H1 (cell line): ENCODE measurements around the gene DHRS3. TPM values are rescaled to one million over a fixed set of nuclear protein-coding genes. Genes with fewer than 3 reads are reported as not detected.
A peak's percentile ranks its signal among the peaks of the same experiment; 100 is the strongest.

Source experiments
- CTCF ChIA-PET: fragments of 300-600 bp; sonication (Branson Sonifier 250); formaldehyde crosslinking; loops from one replicate; lab custom pipeline; 2021; ENCODE audit not compliant: partially characterized antibody; lab: Charles Lee
- POLR2A ChIA-PET: fragments of 300-600 bp; sonication (Branson Sonifier 250); formaldehyde crosslinking; loops from one replicate; lab custom pipeline; 2021; ENCODE audit warnings: inconsistent platforms; ENCODE audit not compliant: partially characterized antibody; lab: Charles Lee
- DNase-seq, 2 experiments: peaks; one replicate each; pipeline versions ENCODE4 v3.0.0 to v3.0.0-alpha.2; 2010 to 2022; ENCODE audit warnings: low spot score in 2 of 2, low read depth in 1 of 2, mixed read lengths in 1 of 2
- FAIRE-seq: peaks from 2 replicates; lab custom pipeline; 2011; peaks lifted over from hg19 to GRCh38; lab: Jason Lieb, UNC
- H2AFZ ChIP-seq: 2 replicates; pipeline ENCODE4 v1.8.1; 2012; ENCODE audit warnings: low read length, inconsistent platforms
- H2AK5ac ChIP-seq: 2 replicates; pipeline ENCODE4 v1.6.1; 2013; ENCODE audit warnings: low read depth, low read length
- H2BK120ac ChIP-seq: replicated peaks from 2 replicates; pipeline ENCODE3; 2013; ENCODE audit warnings: low read depth, low read length, inconsistent platforms
- H2BK12ac ChIP-seq: 2 replicates; pipeline ENCODE4 v1.6.1; 2013; ENCODE audit warnings: low read depth, low read length
- H2BK15ac ChIP-seq: 2 replicates; pipeline ENCODE4 v1.6.1; 2013; ENCODE audit warnings: low read length
- H2BK20ac ChIP-seq: 2 replicates; pipeline ENCODE4 v1.6.1; 2013; ENCODE audit warnings: low read length
- H2BK5ac ChIP-seq: 2 replicates; pipeline ENCODE4 v1.6.1; 2013; ENCODE audit warnings: low read depth, low read length
- H3K14ac ChIP-seq: 2 replicates; pipeline ENCODE4 v1.6.1; 2013; ENCODE audit warnings: inconsistent platforms; ENCODE audit not compliant: insufficient read length
- H3K18ac ChIP-seq: 2 replicates; pipeline ENCODE4 v1.6.1; 2013; ENCODE audit warnings: low read length; ENCODE audit errors: extremely low read depth
- H3K23ac ChIP-seq: 2 replicates; pipeline ENCODE4 v1.6.1; 2013; ENCODE audit warnings: inconsistent platforms; ENCODE audit not compliant: insufficient read length
- H3K23me2 ChIP-seq: 2 replicates; pipeline ENCODE4 v1.6.1; 2013; ENCODE audit warnings: low read depth, low read length
- H3K27ac ChIP-seq: 2 replicates; pipeline ENCODE4 v1.6.1; 2011; ENCODE audit warnings: low read depth, low read length, inconsistent platforms
- H3K27me3 ChIP-seq, 4 experiments: replicated peaks in 1 of 4; 1 replicate in 1 of 4; 2 replicates in 3 of 4; pipeline versions ENCODE4 v1.6.1 to v1.8.1; 2011 to 2013; ENCODE audit warnings: low read length in 3 of 4, mild to moderate bottlenecking in 3 of 4, inconsistent platforms in 2 of 4, mixed read lengths in 2 of 4, moderate library complexity in 1 of 4; ENCODE audit not compliant: control insufficient read depth in 3 of 4, insufficient read depth in 3 of 4; ENCODE audit errors: extremely low read depth in 1 of 4
- H3K36me3 ChIP-seq, 4 experiments: 2 replicates each; pipeline versions ENCODE4 v1.6.1 to v1.8.1; 2011 to 2013; ENCODE audit warnings: mild to moderate bottlenecking in 4 of 4, low read length in 3 of 4, moderate library complexity in 2 of 4, control low read depth in 1 of 4, inconsistent platforms in 1 of 4; ENCODE audit not compliant: insufficient read depth in 4 of 4, control insufficient read depth in 2 of 4
- H3K4ac ChIP-seq: replicated peaks from 2 replicates; pipeline ENCODE3; 2013; ENCODE audit warnings: low read length, low read depth, mixed read lengths, inconsistent platforms; ENCODE audit not compliant: insufficient read length
- H3K4me1 ChIP-seq, 4 experiments: replicated peaks in 1 of 4; 1 replicate in 1 of 4; 2 replicates in 3 of 4; pipeline versions ENCODE4 v1.6.1 to v1.8.1; 2011 to 2013; ENCODE audit warnings: low read length in 3 of 4, inconsistent platforms in 2 of 4, mixed read lengths in 1 of 4; ENCODE audit not compliant: insufficient read depth in 4 of 4, control insufficient read depth in 3 of 4
- H3K4me2 ChIP-seq, 2 experiments: 2 replicates each; pipeline versions ENCODE4 v1.6.1 to v1.8.1; 2011 to 2013; ENCODE audit warnings: low read depth in 2 of 2, low read length in 2 of 2, control low read depth in 1 of 2, inconsistent platforms in 1 of 2, mild to moderate bottlenecking in 1 of 2; ENCODE audit not compliant: insufficient read depth in 1 of 2
- H3K4me3 ChIP-seq, 4 experiments: fragments of 200-600, 300-600 bp in 1 of 4; sonication (generic), shearing (Covaris generic), sonication (Bioruptor Twin) in 1 of 4; 2 replicates each; pipeline versions ENCODE4 v1.5.1 to v1.8.1; 2011 to 2016; ENCODE audit warnings: low read length in 4 of 4, low read depth in 3 of 4, control low read depth in 2 of 4, inconsistent platforms in 2 of 4, mild to moderate bottlenecking in 2 of 4, mixed read lengths in 1 of 4, moderate library complexity in 1 of 4; ENCODE audit not compliant: insufficient read depth in 2 of 4; ENCODE audit errors: extremely low read depth in 1 of 4
- H3K56ac ChIP-seq: replicated peaks from 2 replicates; pipeline ENCODE3; 2013; ENCODE audit warnings: low read depth, mild to moderate bottlenecking, mixed read lengths, low read length, inconsistent platforms; ENCODE audit not compliant: insufficient read length
- H3K79me1 ChIP-seq: 2 replicates; pipeline ENCODE4 v1.6.1; 2013; ENCODE audit warnings: low read depth, low read length, control low read depth
- H3K79me2 ChIP-seq, 2 experiments: 2 replicates each; pipeline versions ENCODE4 v1.6.1 to v1.8.1; 2012 to 2013; ENCODE audit warnings: low read length in 2 of 2, mild to moderate bottlenecking in 2 of 2, inconsistent platforms in 1 of 2; ENCODE audit not compliant: insufficient read depth in 2 of 2, control insufficient read depth in 1 of 2
- H3K9ac ChIP-seq, 4 experiments: replicated peaks in 1 of 4; 1 replicate in 1 of 4; 2 replicates in 3 of 4; pipeline versions ENCODE4 v1.6.1 to v1.8.1; 2011 to 2013; ENCODE audit warnings: low read depth in 3 of 4, low read length in 3 of 4, control low read depth in 2 of 4, mild to moderate bottlenecking in 2 of 4, moderate library complexity in 2 of 4, inconsistent platforms in 1 of 4; ENCODE audit errors: extremely low read depth in 1 of 4
- H3K9me3 ChIP-seq, 2 experiments: 2 replicates each; pipeline versions ENCODE4 v1.6.1 to v1.8.1; 2012 to 2013; ENCODE audit warnings: mild to moderate bottlenecking in 2 of 2, moderate library complexity in 2 of 2, control low read depth in 1 of 2, inconsistent platforms in 1 of 2, low read depth in 1 of 2, low read length in 1 of 2, mixed read lengths in 1 of 2; ENCODE audit not compliant: insufficient read depth in 2 of 2
- H4K20me1 ChIP-seq, 2 experiments: replicated peaks in 1 of 2; 2 replicates each; pipeline versions ENCODE3 to v1.8.1; 2011 to 2013; ENCODE audit warnings: inconsistent platforms in 2 of 2, low read length in 2 of 2, mild to moderate bottlenecking in 1 of 2; ENCODE audit not compliant: insufficient read depth in 2 of 2, control insufficient read depth in 1 of 2
- H4K5ac ChIP-seq: 2 replicates; pipeline ENCODE4 v1.6.1; 2013; ENCODE audit warnings: low read length, low read depth, mixed read lengths, inconsistent platforms; ENCODE audit not compliant: insufficient read length
- H4K8ac ChIP-seq: 2 replicates; pipeline ENCODE4 v1.8.0; 2013; ENCODE audit warnings: mild to moderate bottlenecking, moderate library complexity, low read length, inconsistent platforms; ENCODE audit not compliant: insufficient read depth; ENCODE audit errors: extremely low read depth
- H4K91ac ChIP-seq: replicated peaks from 2 replicates; pipeline ENCODE3; 2013; ENCODE audit warnings: low read length, mixed read lengths, inconsistent platforms; ENCODE audit not compliant: insufficient read length
- E2F6 ChIP-seq: IDR thresholded peaks from 2 replicates; pipeline ENCODE4 v1.6.1; 2012; ENCODE audit warnings: inconsistent platforms
- EGR1 ChIP-seq: IDR thresholded peaks from 2 replicates; pipeline ENCODE4 v1.6.1; 2011; ENCODE audit warnings: low read depth, low read length, borderline replicate concordance
- GABPA ChIP-seq: IDR thresholded peaks from 2 replicates; pipeline ENCODE4 v1.6.1; 2011; ENCODE audit warnings: mild to moderate bottlenecking, low read length, moderate library complexity, borderline replicate concordance; ENCODE audit not compliant: insufficient read depth
- HDAC2 ChIP-seq, 2 experiments: fragments of 300-600 bp in 1 of 2; sonication (generic) in 1 of 2; IDR thresholded peaks; 2 replicates each; pipeline ENCODE4 v1.6.1; 2011 to 2012; ENCODE audit warnings: low read depth in 2 of 2, low read length in 2 of 2, mild to moderate bottlenecking in 2 of 2, moderate library complexity in 2 of 2, borderline replicate concordance in 1 of 2, inconsistent platforms in 1 of 2
- HDAC6 ChIP-seq: IDR thresholded peaks from one replicate; pipeline ENCODE4 v1.7.1; 2012; ENCODE audit warnings: low read depth, mild to moderate bottlenecking, inconsistent platforms, low read length, moderate library complexity
- POLR2AphosphoS5 ChIP-seq: IDR thresholded peaks from 2 replicates; pipeline ENCODE4 v1.6.1; 2011; ENCODE audit warnings: low read depth, low read length
- WGBS, 2 experiments: shearing (Covaris generic) in 1 of 2; methylation state at CpG; one replicate each; pipeline versions ENCODE4 v1.1.6 to v1.1.7; 2013 to 2015; ENCODE audit warnings: low lambda C conversion rate in 2 of 2, mixed read lengths in 2 of 2, inconsistent platforms in 1 of 2, low coverage in 1 of 2, missing lambda C conversion rate in 1 of 2; ENCODE audit not compliant: insufficient replicate concordance in 2 of 2, insufficient coverage in 1 of 2, insufficient read length in 1 of 2; ENCODE audit errors: extremely low coverage in 1 of 2, missing lambda C conversion rate in 1 of 2; 5-methylcytosine and 5-hydroxymethylcytosine counted together
- polyA plus RNA-seq, 7 experiments: library from polyadenylated mRNA; depleted of rRNA in 3 of 7; stranded (reverse) in 5 of 7; unstranded in 2 of 7; fragments of >200 nt in 5 of 7; fragments of 200-250 nt in 2 of 7; gene quantifications; 1 replicate in 5 of 7; 2 replicates in 1 of 7; 4 replicates in 1 of 7; pipeline versions ENCODE4 v1.2.1 to v1.2.3, GENCODE V29; 2011 to 2013; ENCODE audit warnings: missing spikeins in 2 of 7, mixed read lengths in 2 of 7
- total RNA-seq: library from RNA; stranded (reverse); fragmentation: NEBNext Ultra II Directional; extraction: Animal tissue kit (Norgen Biotek cat#: 25700); gene quantifications from 2 replicates; pipeline ENCODE4 v1.2.1, GENCODE V29; 2021
- TF ChIP-seq, protein P1 (sequence below): IDR thresholded peaks from 2 replicates; pipeline ENCODE4 v1.6.1; 2012; ENCODE audit warnings: low read length, inconsistent platforms

Gene DHRS3
- total and polyA plus RNA-seq, 2 of the 8 experiments (the other 6 are each of a cell fraction or from before 2014, with no cell fraction given) = 32.5 to 36.4 TPM

DNA sequence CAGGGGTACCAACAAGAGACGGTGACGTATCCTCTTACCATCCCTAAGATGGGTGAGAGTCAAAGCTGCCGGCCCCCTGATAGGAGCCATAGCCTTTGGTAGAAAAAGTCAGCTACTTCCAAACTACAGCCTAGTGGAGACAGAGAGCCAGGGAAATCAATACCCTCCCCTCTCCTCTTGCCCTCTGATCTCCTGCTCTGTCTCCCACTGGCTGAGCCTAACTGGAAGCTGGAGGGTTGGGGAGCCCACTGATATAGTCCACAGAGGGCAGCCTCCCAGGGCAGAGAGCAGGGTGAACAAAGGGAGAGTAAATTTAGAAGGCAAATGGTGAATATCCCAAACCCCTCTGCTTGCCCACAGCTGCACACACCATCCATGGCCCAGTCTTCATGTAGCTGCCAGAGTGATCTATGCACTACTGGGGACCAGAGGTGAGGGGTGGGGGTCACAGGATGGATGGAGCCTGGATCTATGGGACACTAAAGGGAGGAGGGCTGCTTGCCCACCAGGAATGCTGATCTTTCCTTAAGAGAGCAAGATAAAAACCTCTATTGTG lies 80.0 kb downstream of the DHRS3 start:
- no peak overlapping the region for H3K18ac ChIP-seq
- peaks cover 0 to 5% (median 0%) of the 10 kb centered on the region in 4 experiments; a peak in 1 of 7 replicates for H3K27me3 ChIP-seq
- H3K4ac ChIP-seq = no peak overlapping the region
- ChIA-PET POLR2A (interaction anchor here (0.9 kb wide), 1 partner anchor 14 kb away, joined by 3 read pairs; no protein-coding TSS in a partner anchor), CTCF (interaction anchor here (0.6 to 2.0 kb wide), 8 partner anchors 9 to 1321 kb away, joined by 3 to 6 read pairs (median 3); partner anchors contain the start of gene DHRS3)
- no peaks in the 10 kb centered on the region for H3K79me2 ChIP-seq
- WGBS, 2 experiments = 74% methylated on average over 3 of the region's 3 CpGs; no CpG with 5 or more reads in 1 of the 2 experiments
- no peak overlapping the region for H2BK5ac ChIP-seq
- no peak overlapping the region for H2AFZ ChIP-seq
- no peak overlapping the region for H3K9ac ChIP-seq
- H3K9me3 ChIP-seq = no peaks in the 10 kb centered on the region
- TF ChIP-seq HDAC6 (no peak), GABPA (no peak), EGR1 (no peak), POLR2AphosphoS5 (no peak), HDAC2 (IDR thresholded peaks at IDR 0.05; ENCODE audit: borderline replicate concordance in 1 of 2, low read depth in 2 of 2, low read length in 2 of 2) (no peak), E2F6 (no peak)
- TF ChIP-seq, protein P1, sequence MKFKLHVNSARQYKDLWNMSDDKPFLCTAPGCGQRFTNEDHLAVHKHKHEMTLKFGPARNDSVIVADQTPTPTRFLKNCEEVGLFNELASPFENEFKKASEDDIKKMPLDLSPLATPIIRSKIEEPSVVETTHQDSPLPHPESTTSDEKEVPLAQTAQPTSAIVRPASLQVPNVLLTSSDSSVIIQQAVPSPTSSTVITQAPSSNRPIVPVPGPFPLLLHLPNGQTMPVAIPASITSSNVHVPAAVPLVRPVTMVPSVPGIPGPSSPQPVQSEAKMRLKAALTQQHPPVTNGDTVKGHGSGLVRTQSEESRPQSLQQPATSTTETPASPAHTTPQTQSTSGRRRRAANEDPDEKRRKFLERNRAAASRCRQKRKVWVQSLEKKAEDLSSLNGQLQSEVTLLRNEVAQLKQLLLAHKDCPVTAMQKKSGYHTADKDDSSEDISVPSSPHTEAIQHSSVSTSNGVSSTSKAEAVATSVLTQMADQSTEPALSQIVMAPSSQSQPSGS = no peak
- H3K79me1 ChIP-seq = no peaks in the 10 kb centered on the region
- H3K4me1 ChIP-seq = peaks cover 0 to 12% (median 9%) of the 10 kb centered on the region in 4 experiments; a peak in 6 of 7 replicates
- H3K4me3 ChIP-seq = no peak overlapping the region
- peak overlapping the region; percentile 47 for H2BK120ac ChIP-seq
- no peak overlapping the region for H2BK15ac ChIP-seq
- no peak overlapping the region for H3K23ac ChIP-seq
- H3K14ac ChIP-seq = no peak overlapping the region
- H3K27ac ChIP-seq = no peak overlapping the region
- no peaks in the 10 kb centered on the region for H4K20me1 ChIP-seq
- peak overlapping the region; percentile 41; the same call in 1 of the 2 replicates for H4K8ac ChIP-seq
- FAIRE-seq (no peak), DNase-seq (no peak)
- H3K4me2 ChIP-seq = no peak overlapping the region
- H2BK12ac ChIP-seq = no peak overlapping the region
- no peak overlapping the region for H3K56ac ChIP-seq
- no peaks in the 10 kb centered on the region for H3K36me3 ChIP-seq
- H4K91ac ChIP-seq = no peak overlapping the region
- no peak overlapping the region for H2AK5ac ChIP-seq
- no peak overlapping the region for H4K5ac ChIP-seq
- peaks cover 4% of the 10 kb centered on the region; the same call in 1 of the 2 replicates for H3K23me2 ChIP-seq
- H2BK20ac ChIP-seq = no peak overlapping the region
